Mammary epithelial cell (primary cell): ENCODE results near the gene UBE3B.
"Not testable (repeated sequence)": the region's sequence is repeated elsewhere in the genome, so short reads cannot be mapped to it uniquely, and the experiment has no call there.

ENCODE experiments used
- CTCF ChIP-seq, 2 donors: IDR thresholded peaks in 1 of 2; conservative IDR thresholded peaks in 1 of 2; 2 replicates each; pipeline ENCODE4 v1.5.1; 2011 to 2012; ENCODE audit warnings: inconsistent platforms in 2 of 2, low read length in 2 of 2, mild to moderate bottlenecking in 2 of 2, control low read depth in 1 of 2, low read depth in 1 of 2; ENCODE audit not compliant: insufficient read depth in 1 of 2; ENCODE audit errors: extremely low read depth in 1 of 2
- EZH2 ChIP-seq: IDR thresholded peaks from 2 replicates; pipeline ENCODE4 v1.6.1; 2012; ENCODE audit warnings: low read length, inconsistent platforms, borderline replicate concordance

GRCh38 chr12:109473526-109474270, 3.7 kb upstream of the UBE3B start:
- not testable (repeated sequence) for TF ChIP-seq CTCF (conservative IDR thresholded peaks at IDR 0.05 in 1 of 2, IDR thresholded peaks at IDR 0.05 in 1 of 2; ENCODE audit: extremely low read depth in 1 of 2, insufficient read depth in 1 of 2, low read depth in 1 of 2, low read length in 2 of 2); EZH2
